Smooth muscle cell (in vitro differentiated cells): ENCODE results near the gene BTBD9. TPM values are rescaled to one million over a fixed set of nuclear protein-coding genes. Genes with fewer than 3 reads are reported as not detected.

Experiments
- DNase-seq: peaks from one replicate; lab custom pipeline; 2025; ENCODE audit not compliant: unreplicated experiment; lab: John Stamatoyannopoulos, UW
- H2AFZ ChIP-seq: fragments of 200-600 bp; sonication (generic); 2 replicates; pipeline ENCODE4 v1.6.0; 2016; ENCODE audit warnings: antibody characterized with exemption, low read depth, mild to moderate bottlenecking
- H3F3A ChIP-seq: fragments of 200-600 bp; sonication (generic); 2 replicates; pipeline ENCODE4 v1.6.0; 2017; ENCODE audit warnings: antibody characterized with exemption, low read depth
- H3K27ac ChIP-seq: fragments of 200-600 bp; sonication (generic); 2 replicates; pipeline ENCODE4 v1.5.1; 2016; ENCODE audit warnings: low read depth, mild to moderate bottlenecking
- H3K27me3 ChIP-seq: fragments of 200-600 bp; sonication (generic); 2 replicates; pipeline ENCODE4 v1.6.1; 2016; ENCODE audit warnings: low read depth, mild to moderate bottlenecking
- H3K36me3 ChIP-seq: fragments of 200-600 bp; sonication (generic); 2 replicates; pipeline ENCODE4 v1.5.1; 2016; ENCODE audit warnings: low read depth
- H3K4me1 ChIP-seq: fragments of 200-600 bp; sonication (generic); 2 replicates; pipeline ENCODE4 v1.5.1; 2016; ENCODE audit warnings: low read depth
- H3K4me2 ChIP-seq: fragments of 200-600 bp; sonication (generic); 2 replicates; pipeline ENCODE4 v1.6.0; 2016; ENCODE audit warnings: mild to moderate bottlenecking
- H3K4me3 ChIP-seq: fragments of 200-600 bp; sonication (generic); 2 replicates; pipeline ENCODE4 v1.5.1; 2016; ENCODE audit warnings: mild to moderate bottlenecking
- H3K79me2 ChIP-seq: fragments of 200-600 bp; sonication (generic); 2 replicates; pipeline ENCODE4 v1.6.0; 2016; ENCODE audit warnings: low read depth, mild to moderate bottlenecking
- H3K9ac ChIP-seq: fragments of 200-600 bp; sonication (generic); 2 replicates; pipeline ENCODE4 v1.6.0; 2016; ENCODE audit warnings: low read depth
- H3K9me3 ChIP-seq: fragments of 200-600 bp; sonication (generic); replicated peaks from 2 replicates; pipeline ENCODE4 v1.5.1; 2016; ENCODE audit warnings: low read depth
- H4K20me1 ChIP-seq: fragments of 200-600 bp; sonication (generic); 2 replicates; pipeline ENCODE4 v1.6.0; 2016; ENCODE audit warnings: low read depth
- WGBS: methylation state at CpG from one replicate; pipeline ENCODE4 v1.1.7; 2016; ENCODE audit warnings: low lambda C conversion rate; 5-methylcytosine and 5-hydroxymethylcytosine counted together
- polyA plus RNA-seq: library from polyadenylated mRNA; unstranded; fragments of >200 nt; fragmentation: Nextera tagmentation; extraction: Ambion mirVana; gene quantifications from 2 replicates; pipeline ENCODE4 v1.2.1, GENCODE V29; 2016
- total RNA-seq: library from RNA; depleted of rRNA; stranded (reverse); fragments of >200 nt; gene quantifications from 2 replicates; pipeline ENCODE4 v1.2.3, GENCODE V29; 2014
- TF ChIP-seq, protein P1 (sequence below): fragments of 200-600 bp; sonication (generic); IDR thresholded peaks from 2 replicates; pipeline ENCODE4 v1.5.1; 2017; ENCODE audit warnings: borderline replicate concordance, mild to moderate bottlenecking, antibody characterized with exemption; ENCODE audit not compliant: insufficient read depth, poor library complexity, severe bottlenecking

The BTBD9 gene
- total and polyA plus RNA-seq, 2 experiments from 2014 or later = 5.6 to 12.5 TPM

DNA sequence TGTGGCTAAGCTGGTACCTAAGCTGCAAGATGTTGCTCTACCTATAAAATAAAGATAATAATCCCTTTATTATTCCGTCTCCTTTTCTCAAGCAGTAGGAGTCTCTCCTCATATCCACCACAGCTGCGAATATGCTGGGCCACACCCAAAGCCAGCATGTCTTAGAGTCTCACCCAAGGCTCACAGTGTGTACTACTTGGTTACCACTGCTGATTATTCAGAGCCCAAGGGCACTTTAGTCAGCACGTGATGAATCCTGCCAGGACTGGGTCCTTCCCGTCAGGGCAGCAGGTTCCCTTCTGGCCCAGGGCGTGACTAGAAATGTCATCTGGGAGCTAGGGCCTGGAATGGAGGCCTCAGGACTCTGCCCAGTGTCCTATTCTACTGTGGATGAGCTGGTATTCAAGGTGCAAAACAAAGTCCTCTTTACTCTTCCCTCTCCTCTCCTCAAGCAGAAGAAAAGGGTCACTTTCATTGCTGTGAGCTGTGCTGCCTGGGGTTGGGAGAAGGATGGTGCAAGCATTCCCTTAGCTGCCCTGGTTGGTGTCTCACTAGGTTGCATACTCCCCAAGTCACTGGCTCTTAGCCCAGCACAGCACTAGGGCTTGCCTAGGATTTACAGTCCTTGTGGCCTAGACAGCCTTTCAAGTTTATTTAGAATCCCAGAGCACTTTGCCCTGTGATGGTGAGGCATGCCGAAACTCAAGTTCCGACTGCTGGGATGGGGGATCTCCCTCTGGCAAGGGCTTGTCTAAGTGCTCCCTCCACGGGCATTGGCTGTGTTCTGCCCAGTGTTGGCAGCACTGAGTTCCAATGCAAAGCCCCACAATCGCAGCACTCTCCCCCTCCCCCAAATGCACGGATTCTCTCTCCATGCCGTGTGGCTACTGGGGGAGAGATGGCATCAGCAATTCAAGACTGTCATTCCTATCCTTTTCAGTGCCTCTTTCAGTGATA lies 320.2 kb downstream of the BTBD9 start:
- TF ChIP-seq, protein P1, sequence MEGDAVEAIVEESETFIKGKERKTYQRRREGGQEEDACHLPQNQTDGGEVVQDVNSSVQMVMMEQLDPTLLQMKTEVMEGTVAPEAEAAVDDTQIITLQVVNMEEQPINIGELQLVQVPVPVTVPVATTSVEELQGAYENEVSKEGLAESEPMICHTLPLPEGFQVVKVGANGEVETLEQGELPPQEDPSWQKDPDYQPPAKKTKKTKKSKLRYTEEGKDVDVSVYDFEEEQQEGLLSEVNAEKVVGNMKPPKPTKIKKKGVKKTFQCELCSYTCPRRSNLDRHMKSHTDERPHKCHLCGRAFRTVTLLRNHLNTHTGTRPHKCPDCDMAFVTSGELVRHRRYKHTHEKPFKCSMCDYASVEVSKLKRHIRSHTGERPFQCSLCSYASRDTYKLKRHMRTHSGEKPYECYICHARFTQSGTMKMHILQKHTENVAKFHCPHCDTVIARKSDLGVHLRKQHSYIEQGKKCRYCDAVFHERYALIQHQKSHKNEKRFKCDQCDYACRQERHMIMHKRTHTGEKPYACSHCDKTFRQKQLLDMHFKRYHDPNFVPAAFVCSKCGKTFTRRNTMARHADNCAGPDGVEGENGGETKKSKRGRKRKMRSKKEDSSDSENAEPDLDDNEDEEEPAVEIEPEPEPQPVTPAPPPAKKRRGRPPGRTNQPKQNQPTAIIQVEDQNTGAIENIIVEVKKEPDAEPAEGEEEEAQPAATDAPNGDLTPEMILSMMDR = no peak
- 84% methylated on average over 11 of the region's 11 CpGs for WGBS
- Histone ChIP-seq H3K27me3 (no peaks in the 10 kb centered on the region), H3F3A (no peaks in the 10 kb centered on the region), H3K79me2 (no peaks in the 10 kb centered on the region), H3K9ac (no peak overlapping the region), H3K4me3 (no peak overlapping the region), H3K27ac (no peak overlapping the region), H4K20me1 (no peaks in the 10 kb centered on the region), H3K9me3 (no peaks in the 10 kb centered on the region), H3K4me2 (no peak overlapping the region), H2AFZ (no peak overlapping the region), H3K36me3 (no peaks in the 10 kb centered on the region), H3K4me1 (no peaks in the 10 kb centered on the region)
- no peak for DNase-seq

DNA sequence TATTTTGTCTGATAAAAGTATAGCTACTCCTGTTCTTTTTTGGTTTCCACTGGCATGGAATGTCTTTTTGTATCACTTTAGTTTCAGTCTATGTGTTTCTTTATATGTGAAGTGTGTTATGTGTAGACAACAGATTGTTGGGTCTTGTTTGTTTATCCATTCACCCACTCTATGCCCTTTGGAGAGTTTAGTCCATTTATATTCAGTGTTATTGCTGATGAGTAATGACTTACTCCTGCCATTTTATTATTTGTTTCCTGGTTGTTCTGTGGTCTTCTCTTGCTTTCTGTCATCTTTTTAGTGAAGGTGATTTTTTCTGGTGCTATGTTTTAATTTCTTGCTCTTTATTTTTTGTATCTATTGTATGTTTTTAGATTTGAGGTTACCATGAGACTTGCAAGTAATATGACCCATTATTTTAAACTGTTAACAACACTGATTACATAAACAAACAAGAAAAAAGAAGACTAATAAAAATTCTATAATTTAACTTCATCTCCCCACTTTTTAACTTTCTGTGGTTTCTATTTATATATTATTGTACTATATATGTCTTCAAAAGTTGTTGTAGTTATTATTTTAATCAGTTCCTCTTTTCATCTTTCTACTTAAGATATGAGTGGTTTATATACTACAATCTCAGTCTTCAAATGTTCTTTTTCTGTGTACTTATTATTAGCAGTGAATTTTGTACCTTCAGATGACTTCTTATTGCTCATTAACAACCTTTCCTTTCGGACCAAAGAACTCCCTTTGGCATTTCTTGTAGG lies 323.4 kb downstream of the BTBD9 start:
- Histone ChIP-seq H3K4me2 (no peak overlapping the region), H3K4me1 (no peaks in the 10 kb centered on the region), H3F3A (no peaks in the 10 kb centered on the region), H3K36me3 (no peaks in the 10 kb centered on the region), H3K27ac (no peak overlapping the region), H3K4me3 (no peak overlapping the region), H2AFZ (no peak overlapping the region), H4K20me1 (no peaks in the 10 kb centered on the region), H3K9me3 (no peaks in the 10 kb centered on the region), H3K79me2 (no peaks in the 10 kb centered on the region), H3K27me3 (no peaks in the 10 kb centered on the region), H3K9ac (no peak overlapping the region)
- WGBS = 93% methylated on average over 1 of the region's 1 CpG
- TF ChIP-seq, protein P1 = no peak
- DNase-seq = no peak

DNA sequence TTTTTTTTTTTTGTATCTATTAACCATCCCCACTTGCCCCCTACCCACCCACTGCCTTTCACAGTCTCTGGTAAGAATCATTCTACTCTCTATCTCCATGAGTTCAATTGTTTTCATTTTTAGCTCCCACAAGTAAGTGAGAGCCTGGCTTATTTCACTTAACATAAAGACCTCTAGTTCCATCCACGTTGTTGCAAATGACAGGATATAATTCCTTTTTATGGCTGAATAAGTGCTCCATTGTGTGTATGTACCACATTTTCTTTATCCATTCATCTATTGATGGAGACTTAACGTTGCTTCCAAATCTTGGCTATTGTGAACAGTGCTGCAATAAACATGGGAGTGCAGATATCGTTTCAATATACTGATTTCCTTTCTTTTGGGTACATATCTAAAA lies 328.5 kb downstream of the BTBD9 start:
- TF ChIP-seq, protein P1 = no peak
- no peak overlapping the region for H2AFZ ChIP-seq

More for the DNA sequence above, 328.5 kb downstream of the BTBD9 start:
- no peaks in the 10 kb centered on the region for H3K9me3 ChIP-seq
- DNase-seq = no peak
- H4K20me1 ChIP-seq = no peaks in the 10 kb centered on the region
- H3K79me2 ChIP-seq = no peaks in the 10 kb centered on the region
- H3K9ac ChIP-seq = no peak overlapping the region
- no peaks in the 10 kb centered on the region for H3K27me3 ChIP-seq
- H3K4me1 ChIP-seq = no peaks in the 10 kb centered on the region
- 80% methylated on average over 3 of the region's 3 CpGs for WGBS
- no peak overlapping the region for H3K4me2 ChIP-seq
- no peaks in the 10 kb centered on the region for H3F3A ChIP-seq
- no peak overlapping the region for H3K27ac ChIP-seq
- no peaks in the 10 kb centered on the region for H3K36me3 ChIP-seq
- H3K4me3 ChIP-seq = no peak overlapping the region
